ENCODE results near the gene JPH3. TPM values are rescaled to one million over a fixed set of nuclear protein-coding genes. Genes with fewer than 3 reads are reported as not detected.

Gene JPH3
- polyA plus RNA-seq, 3 donors: not detected

GRCh38 chr16:87654826-87655225 lies 52.5 kb downstream of the JPH3 start:
- Histone ChIP-seq H2AFZ (ENCODE audit: insufficient read depth, low read depth, low read length, poor library complexity, severe bottlenecking) (no peak overlapping the region), H3K27ac (ENCODE audit: low read depth in 1 of 2, low read length in 2 of 2) (no peak overlapping the region), H3K36me3 (replicated peaks in 1 of 2; ENCODE audit: control insufficient read depth in 1 of 2, insufficient read depth in 2 of 2, low read length in 2 of 2) (no peaks in the 10 kb centered on the region), H3K79me2 (ENCODE audit: insufficient read depth, low read length) (no peaks in the 10 kb centered on the region), H3K27me3 (ENCODE audit: control insufficient read depth in 2 of 2, insufficient read depth in 2 of 2, low read length in 2 of 2) (no peaks in the 10 kb centered on the region), H3K4me3 (replicated peaks in 1 of 3; ENCODE audit: low read depth in 2 of 3, low read length in 3 of 3) (no peak overlapping the region), H3K4me1 (ENCODE audit: control insufficient read depth in 1 of 2, insufficient read depth in 2 of 2, low read length in 2 of 2) (no peaks in the 10 kb centered on the region), H3K4me2 (replicated peaks; ENCODE audit: extremely low read depth, low read length, poor library complexity, severe bottlenecking) (no peak overlapping the region), H3K9ac (ENCODE audit: insufficient read depth, low read length, poor library complexity, severe bottlenecking) (no peak overlapping the region), H3K9me3 (replicated peaks in 1 of 2; ENCODE audit: control insufficient read depth in 1 of 2, insufficient read depth in 1 of 2, low read length in 2 of 2) (no peaks in the 10 kb centered on the region), H4K20me1 (ENCODE audit: insufficient read depth, low read length) (no peaks in the 10 kb centered on the region)
- TF ChIP-seq, protein P1, sequence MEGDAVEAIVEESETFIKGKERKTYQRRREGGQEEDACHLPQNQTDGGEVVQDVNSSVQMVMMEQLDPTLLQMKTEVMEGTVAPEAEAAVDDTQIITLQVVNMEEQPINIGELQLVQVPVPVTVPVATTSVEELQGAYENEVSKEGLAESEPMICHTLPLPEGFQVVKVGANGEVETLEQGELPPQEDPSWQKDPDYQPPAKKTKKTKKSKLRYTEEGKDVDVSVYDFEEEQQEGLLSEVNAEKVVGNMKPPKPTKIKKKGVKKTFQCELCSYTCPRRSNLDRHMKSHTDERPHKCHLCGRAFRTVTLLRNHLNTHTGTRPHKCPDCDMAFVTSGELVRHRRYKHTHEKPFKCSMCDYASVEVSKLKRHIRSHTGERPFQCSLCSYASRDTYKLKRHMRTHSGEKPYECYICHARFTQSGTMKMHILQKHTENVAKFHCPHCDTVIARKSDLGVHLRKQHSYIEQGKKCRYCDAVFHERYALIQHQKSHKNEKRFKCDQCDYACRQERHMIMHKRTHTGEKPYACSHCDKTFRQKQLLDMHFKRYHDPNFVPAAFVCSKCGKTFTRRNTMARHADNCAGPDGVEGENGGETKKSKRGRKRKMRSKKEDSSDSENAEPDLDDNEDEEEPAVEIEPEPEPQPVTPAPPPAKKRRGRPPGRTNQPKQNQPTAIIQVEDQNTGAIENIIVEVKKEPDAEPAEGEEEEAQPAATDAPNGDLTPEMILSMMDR (IDR thresholded peaks at IDR 0.05): no peak
- Mint-ChIP-seq H3K4me1 (peaks cover 2% of the 10 kb centered on the region), H3K36me3 (no peaks in the 10 kb centered on the region), H3K27ac (no peak overlapping the region), H3K27me3 (ENCODE audit: low read depth in 3 of 3) (peaks cover 5 to 14% (median 6%) of the 10 kb centered on the region in 3 donors), H3K9me3 (peaks cover 0 to 10% (median 4%) of the 10 kb centered on the region in 7 donors), H3K4me3 (no peak overlapping the region)
- DNase-seq: no peak
- intact Hi-C loops (cut with micrococcal nuclease): no loop called here
- 92% methylated on average over 25 of the region's 25 CpGs for WGBS (ENCODE audit: insufficient coverage)

- H3K4me2 ChIP-seq (replicated peaks; ENCODE audit: extremely low read depth, low read length, poor library complexity, severe bottlenecking): no peak overlapping the region
- H3K4me3 ChIP-seq (replicated peaks in 1 of 3; ENCODE audit: low read depth in 2 of 3, low read length in 3 of 3): no peak overlapping the region
- no peak overlapping the region for H3K27ac Mint-ChIP-seq
- H3K27ac ChIP-seq (ENCODE audit: low read depth in 1 of 2, low read length in 2 of 2): no peak overlapping the region
- H4K20me1 ChIP-seq (ENCODE audit: insufficient read depth, low read length): no peaks in the 10 kb centered on the region
- DNase-seq: no peak
- no peaks in the 10 kb centered on the region for H3K27me3 ChIP-seq (ENCODE audit: control insufficient read depth in 2 of 2, insufficient read depth in 2 of 2, low read length in 2 of 2)
- H3K36me3 ChIP-seq (replicated peaks in 1 of 2; ENCODE audit: control insufficient read depth in 1 of 2, insufficient read depth in 2 of 2, low read length in 2 of 2): no peaks in the 10 kb centered on the region
- no peak overlapping the region for H3K9ac ChIP-seq (ENCODE audit: insufficient read depth, low read length, poor library complexity, severe bottlenecking)
- peaks cover 0 to 10% (median 4%) of the 10 kb centered on the region in 7 donors for H3K9me3 Mint-ChIP-seq
- H3K79me2 ChIP-seq (ENCODE audit: insufficient read depth, low read length): no peaks in the 10 kb centered on the region
- H3K27me3 Mint-ChIP-seq (ENCODE audit: low read depth in 3 of 3): peaks cover 4 to 7% (median 5%) of the 10 kb centered on the region in 3 donors
- H3K4me1 ChIP-seq (ENCODE audit: control insufficient read depth in 1 of 2, insufficient read depth in 2 of 2, low read length in 2 of 2): no peaks in the 10 kb centered on the region
- no peaks in the 10 kb centered on the region for H3K36me3 Mint-ChIP-seq
- 83% methylated on average over 13 of the region's 14 CpGs for WGBS (ENCODE audit: insufficient coverage)
- no peak overlapping the region for H3K4me3 Mint-ChIP-seq
- H2AFZ ChIP-seq (ENCODE audit: insufficient read depth, low read depth, low read length, poor library complexity, severe bottlenecking): no peak overlapping the region
- intact Hi-C loops (cut with micrococcal nuclease): no loop called here
- TF ChIP-seq, protein P1 (IDR thresholded peaks at IDR 0.05): no peak
- H3K4me1 Mint-ChIP-seq: peaks cover 2% of the 10 kb centered on the region
- H3K9me3 ChIP-seq (replicated peaks in 1 of 2; ENCODE audit: control insufficient read depth in 1 of 2, insufficient read depth in 1 of 2, low read length in 2 of 2): no peaks in the 10 kb centered on the region
Measured at GRCh38 chr16:87656328-87656727, 54.0 kb downstream of the JPH3 start.
